CD4-positive, alpha-beta T cell treated with Interleukin-17A for 1 hour (primary cell): ENCODE data around the gene GLT1D1.

Source experiments
- DNase-seq: peaks from one replicate; pipeline ENCODE4 v3.0.0-alpha.2; 2020

Gene GLT1D1

GRCh38 chr12:129009833-129010622 lies 156.8 kb downstream of the GLT1D1 start:
- DNase-seq, result no peak

GRCh38 chr12:129016159-129016558 lies 162.9 kb downstream of the GLT1D1 start:
- no peak for DNase-seq

DNA sequence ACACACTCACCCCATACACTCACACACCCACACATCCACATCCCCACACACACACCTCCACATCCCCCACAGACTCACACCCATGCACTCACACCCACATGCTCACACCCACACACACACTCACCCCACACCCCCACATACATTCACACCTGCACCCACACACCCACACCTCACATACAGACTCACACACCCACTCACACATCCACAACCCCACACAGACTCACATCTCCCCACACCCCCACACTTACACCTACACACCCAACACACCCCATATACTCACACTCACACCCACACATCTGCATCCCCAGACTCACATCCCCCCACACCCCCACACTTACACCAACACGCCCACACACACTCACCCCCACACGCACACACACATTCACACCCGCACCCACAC lies 171.8 kb downstream of the GLT1D1 start:
- no peak for DNase-seq

- DNase-seq, result no peak
Measured at GRCh38 chr12:129028844-129029243, 175.6 kb downstream of the GLT1D1 start.
